Measurements from ENCODE around the gene NPFFR2. TPM values are rescaled to one million over a fixed set of nuclear protein-coding genes. Genes with fewer than 3 reads are reported as not detected.

The NPFFR2 gene
- total and polyA plus RNA-seq, 12 donors, result not detected

DNA sequence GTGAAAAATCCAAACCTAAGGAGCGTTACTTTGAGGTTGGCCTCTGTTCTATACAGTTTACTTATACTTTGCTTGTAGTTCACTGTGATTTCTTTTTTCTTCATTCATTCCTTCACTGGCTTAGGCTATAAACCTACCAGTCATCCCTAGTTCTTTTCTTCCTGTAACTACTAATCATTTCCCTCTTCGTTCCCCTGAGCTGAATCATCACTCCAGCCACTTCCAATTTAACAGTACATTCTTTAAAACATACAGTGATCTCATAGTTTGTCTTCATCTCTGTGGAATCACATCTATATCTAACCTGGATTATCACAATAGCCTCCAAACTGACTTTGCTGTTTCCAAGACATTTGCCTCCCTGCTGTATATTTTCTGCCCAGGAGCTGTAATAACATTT is 25.2 kb upstream of the NPFFR2 start:
- WGBS, 2 donors, result 68 to 80% methylated on average over 2 of the region's 2 CpGs
- DNase-seq, result no peak
- Histone ChIP-seq H3K4me1 (no peaks in the 10 kb centered on the region), H3K36me3 (no peaks in the 10 kb centered on the region), H3K27me3 (no peaks in the 10 kb centered on the region), H3K4me3 (no peak overlapping the region), H3K27ac (no peak overlapping the region), H3K9me3 (peaks cover 0 to 5% (median 0%) of the 10 kb centered on the region in 11 donors)
- no peak for ATAC-seq
- TF ChIP-seq, protein P1, sequence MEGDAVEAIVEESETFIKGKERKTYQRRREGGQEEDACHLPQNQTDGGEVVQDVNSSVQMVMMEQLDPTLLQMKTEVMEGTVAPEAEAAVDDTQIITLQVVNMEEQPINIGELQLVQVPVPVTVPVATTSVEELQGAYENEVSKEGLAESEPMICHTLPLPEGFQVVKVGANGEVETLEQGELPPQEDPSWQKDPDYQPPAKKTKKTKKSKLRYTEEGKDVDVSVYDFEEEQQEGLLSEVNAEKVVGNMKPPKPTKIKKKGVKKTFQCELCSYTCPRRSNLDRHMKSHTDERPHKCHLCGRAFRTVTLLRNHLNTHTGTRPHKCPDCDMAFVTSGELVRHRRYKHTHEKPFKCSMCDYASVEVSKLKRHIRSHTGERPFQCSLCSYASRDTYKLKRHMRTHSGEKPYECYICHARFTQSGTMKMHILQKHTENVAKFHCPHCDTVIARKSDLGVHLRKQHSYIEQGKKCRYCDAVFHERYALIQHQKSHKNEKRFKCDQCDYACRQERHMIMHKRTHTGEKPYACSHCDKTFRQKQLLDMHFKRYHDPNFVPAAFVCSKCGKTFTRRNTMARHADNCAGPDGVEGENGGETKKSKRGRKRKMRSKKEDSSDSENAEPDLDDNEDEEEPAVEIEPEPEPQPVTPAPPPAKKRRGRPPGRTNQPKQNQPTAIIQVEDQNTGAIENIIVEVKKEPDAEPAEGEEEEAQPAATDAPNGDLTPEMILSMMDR (IDR thresholded peaks at IDR 0.05), result no peak
- intact Hi-C loops (cut with DNase I), result no loop called here

- ATAC-seq, result no peak
- Histone ChIP-seq H3K27ac (no peak overlapping the region), H3K4me1 (no peaks in the 10 kb centered on the region), H3K36me3 (no peaks in the 10 kb centered on the region), H3K9me3 (no peaks in the 10 kb centered on the region), H3K27me3 (no peaks in the 10 kb centered on the region), H3K4me3 (no peak overlapping the region)
- no peak for DNase-seq
- intact Hi-C loops (cut with DNase I), result no loop called here
- TF ChIP-seq, protein P1 (IDR thresholded peaks at IDR 0.05), result no peak
Measured at GRCh38 chr4:72011906-72012305, 19.9 kb upstream of the NPFFR2 start.

DNA sequence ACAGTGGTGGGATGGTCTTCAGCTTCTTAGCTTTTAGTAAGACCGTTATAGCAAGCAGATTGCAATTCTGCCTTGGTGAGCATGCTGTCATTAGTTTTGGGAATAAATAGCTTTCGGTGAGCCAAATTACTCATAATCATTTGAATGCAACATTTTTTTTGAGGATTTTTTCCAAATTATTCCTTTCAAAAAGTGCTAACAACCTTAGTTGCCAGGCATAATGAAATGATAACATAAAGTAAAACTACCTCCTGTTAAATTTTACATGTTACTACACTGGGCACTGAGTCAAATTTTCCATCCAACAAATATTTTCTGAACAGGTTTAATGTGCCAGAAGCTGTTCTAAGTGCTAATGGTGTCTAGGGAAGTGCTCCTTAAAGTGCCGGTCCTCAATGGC is 15.8 kb upstream of the NPFFR2 start:
- TF ChIP-seq, protein P1 (IDR thresholded peaks at IDR 0.05), result no peak
- H3K27ac ChIP-seq, result no peak overlapping the region
- ATAC-seq, result no peak
- no peaks in the 10 kb centered on the region for H3K9me3 ChIP-seq
- WGBS, 2 donors, result 70 to 80% methylated on average over 3 of the region's 3 CpGs
- DNase-seq, result no peak
- H3K4me3 ChIP-seq, result no peak overlapping the region
- no peaks in the 10 kb centered on the region for H3K36me3 ChIP-seq
- H3K4me1 ChIP-seq, result no peaks in the 10 kb centered on the region
- no peaks in the 10 kb centered on the region for H3K27me3 ChIP-seq
- intact Hi-C loops (cut with DNase I), result no loop called here

- intact Hi-C loops (cut with DNase I), result no loop called here
- no peaks in the 10 kb centered on the region for H3K4me1 ChIP-seq
- WGBS, 2 donors, result 60% methylated on average over 3 of the region's 3 CpGs
Measured at GRCh38 chr4:72019688-72020087, 12.1 kb upstream of the NPFFR2 start.

More at GRCh38 chr4:72019688-72020087, 12.1 kb upstream of the NPFFR2 start:
- no peak for DNase-seq
- Histone ChIP-seq H3K9me3 (no peaks in the 10 kb centered on the region), H3K27ac (no peak overlapping the region), H3K27me3 (no peaks in the 10 kb centered on the region), H3K36me3 (no peaks in the 10 kb centered on the region), H3K4me3 (no peak overlapping the region)
- ATAC-seq, result no peak
- TF ChIP-seq, protein P1 (IDR thresholded peaks at IDR 0.05), result no peak
